Measurements from ENCODE around the gene MLXIPL. TPM values are rescaled to one million over a fixed set of nuclear protein-coding genes. Genes with fewer than 3 reads are reported as not detected.
"Not testable (repeated sequence)": the region's sequence is repeated elsewhere in the genome, so short reads cannot be mapped to it uniquely, and the experiment has no call there.

Gene MLXIPL
- total RNA-seq, 1 donor, result 0.42 TPM

GRCh38 chr7:73625276-73625675, 954 bp upstream of the MLXIPL start:
- Histone ChIP-seq H3K27me3 (ENCODE audit: insufficient read depth, low read length) (peaks cover 52% of the 10 kb centered on the region), H3K9me3 (ENCODE audit: low read depth, low read length) (no peaks in the 10 kb centered on the region), H3K4me3 (ENCODE audit: low read length) (no peak overlapping the region), H3K4me1 (ENCODE audit: insufficient read depth, low read length) (peaks cover 10% of the 10 kb centered on the region)

GRCh38 chr7:73624669-73625001, 313 bp upstream of the MLXIPL start:
- Histone ChIP-seq H3K27me3 (ENCODE audit: insufficient read depth, low read length) (peaks cover 52% of the 10 kb centered on the region), H3K4me1 (ENCODE audit: insufficient read depth, low read length) (peaks cover 10% of the 10 kb centered on the region), H3K9me3 (ENCODE audit: low read depth, low read length) (no peaks in the 10 kb centered on the region), H3K4me3 (ENCODE audit: low read length) (no peak overlapping the region)

- Histone ChIP-seq H3K4me3 (ENCODE audit: low read length) (no peak overlapping the region), H3K9me3 (ENCODE audit: low read depth, low read length) (no peaks in the 10 kb centered on the region), H3K27me3 (ENCODE audit: insufficient read depth, low read length) (peaks cover 45% of the 10 kb centered on the region), H3K4me1 (ENCODE audit: insufficient read depth, low read length) (peaks cover 10% of the 10 kb centered on the region)
Observed at GRCh38 chr7:73622909-73623797, 1.2 kb downstream of the MLXIPL start.

- Histone ChIP-seq H3K27me3 (ENCODE audit: insufficient read depth, low read length) (peaks cover 42% of the 10 kb centered on the region), H3K9me3 (ENCODE audit: low read depth, low read length) (no peaks in the 10 kb centered on the region), H3K4me1 (ENCODE audit: insufficient read depth, low read length) (peaks cover 10% of the 10 kb centered on the region), H3K4me3 (ENCODE audit: low read length) (no peak overlapping the region)
Observed at GRCh38 chr7:73622527-73622908, 1.8 kb downstream of the MLXIPL start.

- Histone ChIP-seq H3K4me1 (ENCODE audit: insufficient read depth, low read length) (peaks cover 10% of the 10 kb centered on the region), H3K9me3 (ENCODE audit: low read depth, low read length) (no peaks in the 10 kb centered on the region), H3K27me3 (ENCODE audit: insufficient read depth, low read length) (peaks cover 38% of the 10 kb centered on the region), H3K4me3 (ENCODE audit: low read length) (no peak overlapping the region)
Observed at GRCh38 chr7:73621168-73622063, 2.9 kb downstream of the MLXIPL start.

- not testable (repeated sequence) for H3K9me3 ChIP-seq (ENCODE audit: low read depth, low read length); H3K4me3 ChIP-seq (ENCODE audit: low read length); H3K4me1 ChIP-seq (ENCODE audit: insufficient read depth, low read length)
- peaks cover 25% of the 10 kb centered on the region for H3K27me3 ChIP-seq (ENCODE audit: insufficient read depth, low read length)
Observed at GRCh38 chr7:73619394-73619793, 4.9 kb downstream of the MLXIPL start.

GRCh38 chr7:73618538-73618937, 5.8 kb downstream of the MLXIPL start:
- H3K27me3 ChIP-seq (ENCODE audit: insufficient read depth, low read length), result peaks cover 23% of the 10 kb centered on the region
- H3K4me3 ChIP-seq (ENCODE audit: low read length), result no peak overlapping the region
- H3K4me1 ChIP-seq (ENCODE audit: insufficient read depth, low read length), result peaks cover 6% of the 10 kb centered on the region
- no peaks in the 10 kb centered on the region for H3K9me3 ChIP-seq (ENCODE audit: low read depth, low read length)

- not testable (repeated sequence) for H3K9me3 ChIP-seq (ENCODE audit: low read depth, low read length); H3K4me3 ChIP-seq (ENCODE audit: low read length); H3K4me1 ChIP-seq (ENCODE audit: insufficient read depth, low read length)
- peaks cover 19% of the 10 kb centered on the region for H3K27me3 ChIP-seq (ENCODE audit: insufficient read depth, low read length)
Observed at GRCh38 chr7:73617520-73617919, 6.8 kb downstream of the MLXIPL start.

GRCh38 chr7:73615886-73616285, 8.4 kb downstream of the MLXIPL start:
- Histone ChIP-seq H3K9me3 (ENCODE audit: low read depth, low read length) (no peaks in the 10 kb centered on the region), H3K4me3 (ENCODE audit: low read length) (no peak overlapping the region), H3K4me1 (ENCODE audit: insufficient read depth, low read length) (no peaks in the 10 kb centered on the region), H3K27me3 (ENCODE audit: insufficient read depth, low read length) (peaks cover 17% of the 10 kb centered on the region)

GRCh38 chr7:73614937-73615336, 9.4 kb downstream of the MLXIPL start:
- H3K4me1 ChIP-seq (ENCODE audit: insufficient read depth, low read length); H3K9me3 ChIP-seq (ENCODE audit: low read depth, low read length); H3K4me3 ChIP-seq (ENCODE audit: low read length): not testable (repeated sequence)
- H3K27me3 ChIP-seq (ENCODE audit: insufficient read depth, low read length), result peaks cover 17% of the 10 kb centered on the region

GRCh38 chr7:73613954-73614735, 10.2 kb downstream of the MLXIPL start:
- Histone ChIP-seq H3K9me3 (ENCODE audit: low read depth, low read length) (no peaks in the 10 kb centered on the region), H3K27me3 (ENCODE audit: insufficient read depth, low read length) (peaks cover 17% of the 10 kb centered on the region), H3K4me1 (ENCODE audit: insufficient read depth, low read length) (no peaks in the 10 kb centered on the region), H3K4me3 (ENCODE audit: low read length) (no peak overlapping the region)

GRCh38 chr7:73612598-73613269, 11.6 kb downstream of the MLXIPL start:
- no peaks in the 10 kb centered on the region for H3K9me3 ChIP-seq (ENCODE audit: low read depth, low read length)
- no peaks in the 10 kb centered on the region for H3K4me1 ChIP-seq (ENCODE audit: insufficient read depth, low read length)
- H3K4me3 ChIP-seq (ENCODE audit: low read length), result no peak overlapping the region
- peaks cover 17% of the 10 kb centered on the region for H3K27me3 ChIP-seq (ENCODE audit: insufficient read depth, low read length)

- H3K4me3 ChIP-seq (ENCODE audit: low read length), result no peak overlapping the region
- H3K4me1 ChIP-seq (ENCODE audit: insufficient read depth, low read length), result peaks cover 5% of the 10 kb centered on the region
- no peaks in the 10 kb centered on the region for H3K9me3 ChIP-seq (ENCODE audit: low read depth, low read length)
- peaks cover 17% of the 10 kb centered on the region for H3K27me3 ChIP-seq (ENCODE audit: insufficient read depth, low read length)
Observed at GRCh38 chr7:73611017-73611555, 13.2 kb downstream of the MLXIPL start.

GRCh38 chr7:73610105-73610504, 14.2 kb downstream of the MLXIPL start:
- Histone ChIP-seq H3K4me3 (ENCODE audit: low read length) (no peak overlapping the region), H3K9me3 (ENCODE audit: low read depth, low read length) (no peaks in the 10 kb centered on the region), H3K27me3 (ENCODE audit: insufficient read depth, low read length) (peaks cover 17% of the 10 kb centered on the region), H3K4me1 (ENCODE audit: insufficient read depth, low read length) (peaks cover 5% of the 10 kb centered on the region)

Data from mononuclear cell (primary cell).